HepG2 (cell line): ENCODE results near the gene METAP1. TPM values are rescaled to one million over a fixed set of nuclear protein-coding genes. Genes with fewer than 3 reads are reported as not detected.

ENCODE experiments used
- ETV6 ChIP-seq: sonication (generic); formaldehyde crosslinking; conservative IDR thresholded peaks from 2 replicates; pipeline ENCODE4 v1.4.0; 2020; ENCODE audit warnings: missing genetic modification reagents
- LRRFIP1 ChIP-seq: sonication (generic); formaldehyde crosslinking; conservative IDR thresholded peaks from 2 replicates; pipeline ENCODE4 v1.4.0; 2020; ENCODE audit warnings: missing genetic modification reagents
- MAF1 ChIP-seq: sonication (generic); formaldehyde crosslinking; IDR thresholded peaks from 2 replicates; pipeline ENCODE4 v1.5.0; 2020; ENCODE audit warnings: missing genetic modification reagents, borderline replicate concordance
- MXD3 ChIP-seq: IDR thresholded peaks from 2 replicates; pipeline ENCODE4 v1.6.1; 2016; ENCODE audit warnings: mild to moderate bottlenecking, missing biosample characterization, missing genetic modification reagents
- NFKB2 ChIP-seq: sonication (generic); formaldehyde crosslinking; IDR thresholded peaks from 2 replicates; pipeline ENCODE4 v1.4.0; 2020; ENCODE audit warnings: missing genetic modification reagents, borderline replicate concordance
- RBAK ChIP-seq: sonication (generic); formaldehyde crosslinking; IDR thresholded peaks from 2 replicates; pipeline ENCODE4 v1.5.1; 2020; ENCODE audit warnings: mild to moderate bottlenecking, missing genetic modification reagents
- RERE ChIP-seq: IDR thresholded peaks from 2 replicates; pipeline ENCODE4 v1.6.1; 2016; ENCODE audit warnings: low read depth, missing genetic modification reagents, missing compliant biosample characterization
- SMYD3 ChIP-seq: sonication (generic); formaldehyde crosslinking; IDR thresholded peaks from 2 replicates; pipeline ENCODE4 v1.8.1; 2023; ENCODE audit warnings: mild to moderate bottlenecking, missing genetic modification reagents
- SOX13 ChIP-seq, 3 experiments: fragments of 450-650 bp in 1 of 3; sonication (generic) in 1 of 3; formaldehyde crosslinking in 1 of 3; IDR thresholded peaks in 2 of 3; conservative IDR thresholded peaks in 1 of 3; 2 replicates each; pipeline versions ENCODE4 v1.5.0 to v1.6.1; 2016 to 2020; ENCODE audit warnings: antibody characterized with exemption in 1 of 3, mild to moderate bottlenecking in 1 of 3, missing compliant biosample characterization in 1 of 3, missing genetic modification reagents in 1 of 3, moderate library complexity in 1 of 3
- TERF1 ChIP-seq: sonication (generic); formaldehyde crosslinking; IDR thresholded peaks from 2 replicates; pipeline ENCODE4 v1.8.0; 2022; ENCODE audit warnings: mild to moderate bottlenecking, missing genetic modification reagents, moderate library complexity
- TP53 ChIP-seq: sonication (generic); formaldehyde crosslinking; conservative IDR thresholded peaks from 2 replicates; pipeline ENCODE4 v1.4.0; 2020; ENCODE audit warnings: missing genetic modification reagents
- ZNF12 ChIP-seq: sonication (generic); formaldehyde crosslinking; IDR thresholded peaks from 2 replicates; pipeline ENCODE4 v1.5.0; 2020; ENCODE audit warnings: missing genetic modification reagents
- ZNF367 ChIP-seq: sonication (generic); formaldehyde crosslinking; IDR thresholded peaks from 2 replicates; pipeline ENCODE4 v1.4.0; 2020; ENCODE audit warnings: missing genetic modification reagents, borderline replicate concordance
- ZNF383 ChIP-seq: sonication (generic); formaldehyde crosslinking; IDR thresholded peaks from 2 replicates; pipeline ENCODE4 v1.4.0; 2020; ENCODE audit warnings: missing genetic modification reagents, mild to moderate bottlenecking, borderline replicate concordance
- ZNF619 ChIP-seq: sonication (generic); formaldehyde crosslinking; IDR thresholded peaks from 2 replicates; pipeline ENCODE4 v1.4.0; 2020; ENCODE audit warnings: mild to moderate bottlenecking, missing genetic modification reagents
- ZNF720 ChIP-seq: sonication (generic); formaldehyde crosslinking; IDR thresholded peaks from 2 replicates; pipeline ENCODE4 v1.4.0; 2020; ENCODE audit warnings: missing genetic modification reagents
- ZNF761 ChIP-seq: sonication (generic); formaldehyde crosslinking; conservative IDR thresholded peaks from 2 replicates; pipeline ENCODE4 v1.4.0; 2020; ENCODE audit warnings: mild to moderate bottlenecking, missing genetic modification reagents
- polyA plus RNA-seq, 8 experiments: library from polyadenylated mRNA; depleted of rRNA in 3 of 8; stranded (reverse) in 7 of 8; unstranded in 1 of 8; fragments of >200 nt; fragmentation: Illumina TruSeq in 4 of 8; extraction: Trizol in 4 of 8; gene quantifications; 2 replicates each; pipeline versions ENCODE4 v1.2.1 to v1.2.3, GENCODE V29; 2011 to 2016; ENCODE audit warnings: low read depth in 4 of 8, missing spikeins in 1 of 8, mixed read lengths in 1 of 8; ENCODE audit not compliant: insufficient read depth in 1 of 8
- total RNA-seq, 5 experiments: library from RNA; depleted of rRNA; stranded (reverse); fragments of >200 nt; fragmentation: Illumina TruSeq; extraction: Trizol; gene quantifications; 2 replicates each; pipeline ENCODE4 v1.2.3, GENCODE V29; 2016; ENCODE audit warnings: low read depth in 1 of 5

Gene METAP1
- total and polyA plus RNA-seq, 2 of the 13 experiments (the other 11 are each of a cell fraction or from before 2014, with no cell fraction given): 44.9 to 53.5 TPM

- TF ChIP-seq MAF1 (CRISPR knock-in tag) (0 out of 2 replicates have a peak, but pooled peaks have one; percentile 58), ZNF720 (no peak), TP53 (CRISPR knock-in tag) (no peak), ETV6 (no peak), ZNF619 (no peak), ZNF761 (CRISPR knock-in tag) (peak; percentile 91), NFKB2 (CRISPR knock-in tag) (peak; percentile 78; the same call in 1 of the 2 replicates), RBAK (CRISPR knock-in tag) (no peak), SMYD3 (CRISPR knock-in tag) (no peak), SOX13 (IDR thresholded peaks at IDR 0.05) (no peak), SOX13 (CRISPR knock-in tag; conservative IDR thresholded peaks at IDR 0.05 in 1 of 2, IDR thresholded peaks at IDR 0.05 in 1 of 2) (peak in 1 of 2 experiments; percentile 52; a peak in 2 of 4 replicates), MXD3 (peak; percentile 39; the same call in 1 of the 2 replicates), RERE (CRISPR knock-in tag) (no peak), LRRFIP1 (CRISPR knock-in tag) (no peak), ZNF12 (peak; percentile 24; the same call in 1 of the 2 replicates), ZNF383 (CRISPR knock-in tag) (0 out of 2 replicates have a peak, but pooled peaks have one; percentile 76), TERF1 (CRISPR knock-in tag) (no peak), ZNF367 (CRISPR knock-in tag) (no peak)
Observed at GRCh38 chr4:98995183-98996055, at the start of gene METAP1 (continued).
